Upper lobe of right lung (tissue), 1 donor: ENCODE results near the gene KCTD16. TPM values are rescaled to one million over a fixed set of nuclear protein-coding genes. Genes with fewer than 3 reads are reported as not detected.
A peak's percentile ranks its signal among the peaks of the same experiment; 100 is the strongest.

Source experiments
- ATAC-seq: fragments of 200-7000 bp; cut with Tn5 transposase; one replicate; pipeline ENCODE4 v1.9.1; 2020; ENCODE audit warnings: mild to moderate bottlenecking, moderate library complexity
- DNase-seq: peaks from one replicate; pipeline ENCODE4 v3.0.0-alpha.2; 2020
- H3K27ac ChIP-seq: fragments of 200-600 bp; one replicate; pipeline ENCODE4 v1.8.0; 2022
- H3K27me3 ChIP-seq: fragments of 200-600 bp; one replicate; pipeline ENCODE4 v1.8.0; 2022; ENCODE audit warnings: mild to moderate bottlenecking
- H3K36me3 ChIP-seq: fragments of 200-600 bp; one replicate; pipeline ENCODE4 v1.8.0; 2022
- H3K4me1 ChIP-seq: fragments of 200-600 bp; one replicate; pipeline ENCODE4 v1.8.0; 2022
- H3K4me3 ChIP-seq: fragments of 200-600 bp; one replicate; pipeline ENCODE4 v1.8.0; 2022; ENCODE audit warnings: mild to moderate bottlenecking
- H3K9me3 ChIP-seq: fragments of 200-600 bp; one replicate; pipeline ENCODE4 v1.8.0; 2022
- CTCF ChIP-seq: fragments of 200-600 bp; IDR thresholded peaks from one replicate; pipeline ENCODE4 v1.8.0; 2022; ENCODE audit warnings: antibody characterized with exemption
- intact Hi-C: fragments of 100-400 bp; cut with DNase I; formaldehyde crosslinking; loops from one replicate; pipeline ENCODE4 v1.11.0; 2022
- total RNA-seq: library from RNA; stranded (reverse); fragmentation: NEBNext Ultra II Directional; extraction: Animal tissue kit (Norgen Biotek cat#: 25700); gene quantifications from one replicate; pipeline ENCODE4 v1.2.1, GENCODE V29; 2021
- donor health status: DM: no; HTN: yes; CAD: no; lungs with severe emphysema.

The KCTD16 gene
- total RNA-seq, 1 donor from 2014 or later, result 5.1 TPM

DNA sequence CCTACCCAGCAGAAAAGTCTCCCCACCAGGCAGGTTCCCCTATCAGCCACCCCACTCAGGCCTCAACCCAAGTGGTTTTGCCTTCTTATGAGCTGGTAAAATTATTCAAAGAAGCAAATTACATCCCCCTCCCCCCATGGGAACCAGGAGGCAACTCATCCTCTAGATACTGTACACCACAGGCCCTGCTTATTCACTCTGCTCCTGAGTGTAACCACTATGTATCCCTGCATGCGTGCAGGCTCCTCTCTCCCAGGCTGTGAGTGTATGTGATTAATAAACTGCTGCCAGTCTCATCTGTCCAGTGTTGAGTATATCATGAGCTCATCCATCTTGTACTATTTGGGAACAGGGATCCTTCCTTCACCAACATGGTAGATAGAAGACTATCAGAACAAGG, 8.6 kb downstream of the KCTD16 start:
- H3K9me3 ChIP-seq, result no peaks in the 10 kb centered on the region
- ATAC-seq, result no peak
- DNase-seq, result no peak
- no peak overlapping the region for H3K27ac ChIP-seq
- H3K4me1 ChIP-seq, result no peaks in the 10 kb centered on the region
- no peak overlapping the region for H3K4me3 ChIP-seq
- no peaks in the 10 kb centered on the region for H3K36me3 ChIP-seq
- TF ChIP-seq CTCF, result no peak
- intact Hi-C loops, result no loop called here
- no peaks in the 10 kb centered on the region for H3K27me3 ChIP-seq

DNA sequence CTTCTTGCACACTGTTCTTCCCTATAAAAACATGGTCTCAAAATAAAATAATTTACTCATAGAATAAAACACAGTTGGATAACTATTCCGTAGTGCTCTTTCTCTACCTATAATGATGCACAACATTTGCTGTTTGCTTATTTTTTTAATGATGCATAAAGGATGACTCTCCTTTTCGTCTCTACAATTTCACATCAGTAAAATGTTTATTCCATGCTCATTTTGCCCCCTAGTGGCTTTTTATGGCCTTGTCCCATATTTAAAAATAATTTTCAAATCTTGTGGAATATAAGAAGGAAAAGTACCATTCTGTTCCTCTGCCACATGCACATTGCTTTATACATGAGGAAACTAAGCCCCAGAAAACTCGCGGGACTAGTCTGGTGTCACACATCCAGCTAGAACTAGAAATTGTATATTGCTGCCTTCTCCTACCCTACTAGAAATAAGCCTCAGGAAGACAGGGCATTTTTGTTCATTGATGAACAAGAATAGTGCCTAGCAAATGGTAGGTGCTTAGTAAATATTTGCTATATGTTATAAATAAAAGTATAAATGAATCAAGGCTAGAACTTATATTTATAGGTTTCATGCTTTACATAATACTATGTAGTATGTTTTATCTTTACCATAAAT, 12.7 kb downstream of the KCTD16 start:
- Histone ChIP-seq H3K9me3 (no peaks in the 10 kb centered on the region), H3K36me3 (no peaks in the 10 kb centered on the region), H3K27me3 (no peaks in the 10 kb centered on the region), H3K4me1 (peaks cover 11% of the 10 kb centered on the region), H3K4me3 (no peak overlapping the region), H3K27ac (no peak overlapping the region)
- intact Hi-C loops, result no loop called here
- no peak for ATAC-seq
- peak; percentile 77 for TF ChIP-seq CTCF
- DNase-seq, result no peak

DNA sequence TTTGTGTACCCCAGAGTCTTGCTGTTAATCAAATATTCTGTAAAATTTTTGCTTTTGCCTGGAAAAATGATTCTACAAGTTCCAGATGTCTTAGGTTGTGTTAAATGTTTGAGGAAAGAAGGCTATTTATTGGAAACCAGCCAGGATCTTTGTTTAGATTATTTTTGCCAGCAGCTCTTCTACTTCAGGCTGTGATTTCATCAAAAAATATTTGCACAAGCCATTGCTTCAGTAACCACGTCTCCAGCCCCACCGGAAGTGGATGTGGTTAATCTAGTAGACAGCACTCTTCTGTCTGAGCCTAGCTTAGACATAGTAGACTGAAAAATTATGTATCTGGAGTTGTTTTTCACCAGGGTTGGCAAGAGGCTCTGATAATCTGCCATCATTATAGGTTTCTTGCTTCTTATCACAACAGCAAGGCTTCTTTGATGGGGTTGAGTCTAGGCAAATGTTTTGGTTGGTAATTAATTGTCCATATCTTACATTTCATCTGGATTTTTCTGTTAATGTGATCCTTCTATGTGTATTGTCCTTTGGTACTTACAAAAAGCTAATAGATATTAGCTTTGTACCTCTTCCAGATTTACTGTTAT, 17.1 kb downstream of the KCTD16 start:
- Histone ChIP-seq H3K4me1 (peaks cover 20% of the 10 kb centered on the region), H3K27me3 (no peaks in the 10 kb centered on the region), H3K9me3 (no peaks in the 10 kb centered on the region), H3K27ac (peak overlapping the region; percentile 17), H3K4me3 (no peak overlapping the region), H3K36me3 (no peaks in the 10 kb centered on the region)
- intact Hi-C loops, result no loop called here
- peak; percentile 61 for DNase-seq
- peak; percentile 75 for ATAC-seq
- no peak for TF ChIP-seq CTCF

DNA sequence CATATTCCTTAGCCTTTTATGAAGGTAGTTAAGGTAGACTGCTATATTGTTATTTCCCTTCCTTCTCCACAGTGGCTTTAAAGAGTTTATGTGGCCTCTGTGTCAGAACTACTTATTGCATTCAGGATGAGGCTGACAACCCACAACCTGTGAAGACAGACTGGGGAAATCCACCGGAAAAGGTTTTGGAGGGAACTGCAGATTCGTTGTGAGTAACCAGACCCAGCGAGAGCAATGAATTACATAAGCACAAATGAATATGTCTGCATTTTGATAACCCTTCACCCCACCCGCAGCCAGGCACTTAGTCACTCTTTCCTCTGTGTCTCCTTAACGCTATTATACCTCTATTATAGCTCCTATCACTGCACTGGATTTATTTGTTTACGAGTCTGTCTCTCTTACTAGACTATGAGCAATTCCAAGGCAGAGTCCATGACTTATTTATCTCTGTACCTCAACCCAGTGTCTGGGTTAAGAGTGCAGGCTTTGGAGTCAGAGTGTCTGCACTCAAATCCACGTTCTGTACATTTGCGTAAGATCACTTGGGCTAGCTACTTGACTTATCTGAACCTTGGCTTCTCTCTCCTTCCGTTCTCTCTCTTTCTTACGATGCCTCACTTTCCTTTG, 19.2 kb downstream of the KCTD16 start:
- no peak for TF ChIP-seq CTCF
- peak; percentile 78 for ATAC-seq
- intact Hi-C loops, result no loop called here

DNA sequence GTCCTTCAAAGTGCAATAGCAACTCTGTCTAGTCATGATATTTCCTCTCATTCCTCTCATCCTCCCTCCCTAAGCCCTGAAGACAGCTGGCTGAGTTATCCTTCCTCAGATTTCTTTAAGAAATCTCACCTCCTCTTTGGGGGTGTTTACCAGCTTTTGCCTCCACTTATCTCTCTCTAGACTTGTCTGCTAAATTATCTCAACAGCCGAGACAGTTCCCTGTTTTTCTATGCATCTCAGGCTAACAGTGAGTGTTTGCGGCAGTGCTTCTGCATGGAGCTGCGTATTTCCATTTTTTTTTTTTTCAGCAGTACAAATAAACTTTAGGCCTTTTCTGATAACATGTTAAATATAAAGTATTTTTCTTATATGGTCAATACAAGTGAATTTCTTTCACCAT, 20.9 kb downstream of the KCTD16 start:
- ATAC-seq (no peak), DNase-seq (no peak)
- no peak overlapping the region for H3K27ac ChIP-seq
- no peaks in the 10 kb centered on the region for H3K9me3 ChIP-seq
- H3K4me3 ChIP-seq, result peak overlapping the region; percentile 12
- intact Hi-C loops, result no loop called here
- TF ChIP-seq CTCF, result no peak
- H3K4me1 ChIP-seq, result peaks cover 20% of the 10 kb centered on the region
- H3K36me3 ChIP-seq, result no peaks in the 10 kb centered on the region
- H3K27me3 ChIP-seq, result no peaks in the 10 kb centered on the region

More for the DNA sequence above, 19.2 kb downstream of the KCTD16 start:
- Histone ChIP-seq H3K27ac (peak overlapping the region; percentile 39), H3K9me3 (no peaks in the 10 kb centered on the region), H3K27me3 (no peaks in the 10 kb centered on the region), H3K4me3 (no peak overlapping the region), H3K36me3 (no peaks in the 10 kb centered on the region), H3K4me1 (peaks cover 20% of the 10 kb centered on the region)
- DNase-seq, result peak; percentile 56
